GM12801 (cell line): ENCODE results near the gene NTM.

Source experiments
- CTCF ChIP-seq: IDR thresholded peaks from one replicate; pipeline ENCODE4 v1.5.1; 2011; ENCODE audit warnings: control low read depth; ENCODE audit not compliant: insufficient read length; ENCODE audit errors: extremely low read depth

The NTM gene

GRCh38 chr11:131659931-131660330 lies 289.5 kb downstream of the NTM start:
- TF ChIP-seq CTCF, result no peak

- TF ChIP-seq CTCF, result no peak
Measured at GRCh38 chr11:131661132-131661531, 290.7 kb downstream of the NTM start.

GRCh38 chr11:131662317-131662972 lies 292.0 kb downstream of the NTM start:
- TF ChIP-seq CTCF, result no peak

GRCh38 chr11:131662993-131663392 lies 292.6 kb downstream of the NTM start:
- TF ChIP-seq CTCF, result no peak

- no peak for TF ChIP-seq CTCF
Measured at GRCh38 chr11:131663405-131664200, 293.2 kb downstream of the NTM start.

- no peak for TF ChIP-seq CTCF
Measured at GRCh38 chr11:131664293-131664692, 293.9 kb downstream of the NTM start.

- TF ChIP-seq CTCF, result no peak
Measured at GRCh38 chr11:131664816-131665215, 294.4 kb downstream of the NTM start.
